Measurements from ENCODE around the gene TXNRD2. TPM values are rescaled to one million over a fixed set of nuclear protein-coding genes. Genes with fewer than 3 reads are reported as not detected.

The TXNRD2 gene
- total RNA-seq, 4 donors from 2014 or later: 12.1 to 28.9 (median 21.6) TPM

DNA sequence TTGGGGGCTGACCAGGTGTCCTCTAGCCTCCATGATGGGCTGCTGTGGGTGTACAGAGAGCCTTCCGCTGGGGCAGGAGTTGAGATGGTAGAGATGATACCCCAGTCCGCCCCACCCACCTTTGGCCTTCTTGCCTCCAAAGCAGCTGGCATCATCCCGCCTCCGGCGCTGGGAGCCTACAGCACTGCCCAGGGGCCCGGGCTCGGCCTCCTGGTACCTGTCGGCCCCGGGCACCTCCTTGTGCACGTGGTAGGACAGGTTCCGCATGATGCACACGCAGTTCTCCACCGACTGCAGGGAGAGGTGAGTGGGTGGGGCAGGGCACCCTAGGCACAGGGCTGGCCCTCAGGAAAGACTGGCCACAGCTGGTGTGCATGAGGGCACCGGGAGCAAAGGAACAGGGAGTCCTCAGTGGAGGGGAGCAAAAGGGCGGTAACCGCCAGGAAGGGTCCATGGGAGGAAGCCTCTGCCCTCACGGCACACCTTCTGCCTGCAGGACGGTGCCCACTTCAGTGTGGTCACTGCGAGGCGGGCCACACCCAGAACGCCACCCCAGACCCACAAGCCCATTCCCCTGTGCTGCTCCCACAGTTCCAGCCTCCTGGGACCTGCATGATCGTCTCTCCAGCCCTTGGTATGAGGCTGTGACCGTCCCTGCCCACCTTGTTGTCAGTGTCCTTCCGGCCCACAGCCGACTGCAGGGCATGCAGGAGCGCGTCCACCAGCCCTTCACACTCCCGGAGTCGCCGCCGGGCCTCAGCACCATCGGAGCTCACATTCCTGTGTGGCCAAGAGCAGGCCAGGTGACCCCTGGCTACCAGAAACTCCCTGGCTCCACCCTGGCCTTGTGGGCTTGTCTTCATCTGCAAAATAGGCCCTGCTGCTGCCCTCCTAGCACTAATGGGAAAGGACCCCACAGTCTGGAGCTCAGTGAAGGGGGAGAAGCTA, 36.0 kb upstream of the TXNRD2 start:
- intact Hi-C loops (cut with DNase I; ENCODE audit: low total_unique reads): loop anchor here (10.0 kb wide), 1 partner anchor 147 kb away; no protein-coding TSS in a partner anchor
- H3K9me3 ChIP-seq: no peaks in the 10 kb centered on the region
- H3K36me3 ChIP-seq: no peaks in the 10 kb centered on the region
- no peak for DNase-seq
- in situ Hi-C loops (cut with MboI; ENCODE audit: low pct_ligation_motif_present in 1 of 4, low pct_unique_long_range_greater_than_20kb in 1 of 4, low sequenced_read_pairs in 3 of 4): no loop called here
- TF ChIP-seq EP300 (IDR thresholded peaks at IDR 0.05; ENCODE audit: low read depth): no peak
- TF ChIP-seq POLR2A (IDR thresholded peaks at IDR 0.05): no peak
- TF ChIP-seq POLR2AphosphoS5 (IDR thresholded peaks at IDR 0.05): no peak
- no peak for TF ChIP-seq CTCF (IDR thresholded peaks at IDR 0.05)
- 88 to 100% methylated on average over 1 to 32 of the region's 32 CpGs for WGBS, 2 donors (ENCODE audit: low coverage in 1 of 2)
- no peaks in the 10 kb centered on the region for H3K27me3 ChIP-seq
- no peaks in the 10 kb centered on the region for H3K4me1 ChIP-seq
- no peak overlapping the region for H3K27ac ChIP-seq
- no peak overlapping the region for H3K4me3 ChIP-seq

DNA sequence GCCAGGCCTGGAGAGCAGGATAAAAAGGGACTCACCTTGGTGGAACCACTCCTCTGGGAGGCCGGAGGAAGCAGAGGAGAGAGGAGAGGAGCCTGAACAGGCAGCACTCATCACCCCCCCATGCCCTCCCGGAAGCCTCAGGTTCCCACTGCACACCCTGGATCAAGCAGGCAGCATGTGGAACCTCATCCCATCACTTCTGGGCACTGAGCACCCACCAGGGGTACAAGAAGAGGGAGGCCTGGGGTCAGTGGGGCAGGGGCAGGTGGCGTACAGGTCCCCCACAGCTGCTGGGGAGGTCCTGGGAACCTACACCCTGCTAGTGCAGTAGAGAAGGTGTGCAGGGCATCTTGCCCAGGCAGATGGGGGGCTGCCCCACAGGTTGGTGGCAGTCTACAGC, 35.1 kb upstream of the TXNRD2 start:
- H3K4me1 ChIP-seq: no peaks in the 10 kb centered on the region
- no peak for TF ChIP-seq POLR2A (IDR thresholded peaks at IDR 0.05)
- no peak for TF ChIP-seq POLR2AphosphoS5 (IDR thresholded peaks at IDR 0.05)
- no peak for TF ChIP-seq CTCF (IDR thresholded peaks at IDR 0.05)
- TF ChIP-seq EP300 (IDR thresholded peaks at IDR 0.05; ENCODE audit: low read depth): no peak
- WGBS, 2 donors (ENCODE audit: low coverage in 1 of 2): 88% methylated on average over 3 of the region's 3 CpGs; no CpG with 5 or more reads in 1 of the 2 donors
- intact Hi-C loops (cut with DNase I; ENCODE audit: low total_unique reads): loop anchor here (10.0 kb wide), 1 partner anchor 148 kb away; no protein-coding TSS in a partner anchor
- H3K4me3 ChIP-seq: no peak overlapping the region
- H3K27me3 ChIP-seq: no peaks in the 10 kb centered on the region
- H3K9me3 ChIP-seq: no peaks in the 10 kb centered on the region
- no peaks in the 10 kb centered on the region for H3K36me3 ChIP-seq
- in situ Hi-C loops (cut with MboI; ENCODE audit: low pct_ligation_motif_present in 1 of 4, low pct_unique_long_range_greater_than_20kb in 1 of 4, low sequenced_read_pairs in 3 of 4): no loop called here
- H3K27ac ChIP-seq: no peak overlapping the region
- no peak for DNase-seq

DNA sequence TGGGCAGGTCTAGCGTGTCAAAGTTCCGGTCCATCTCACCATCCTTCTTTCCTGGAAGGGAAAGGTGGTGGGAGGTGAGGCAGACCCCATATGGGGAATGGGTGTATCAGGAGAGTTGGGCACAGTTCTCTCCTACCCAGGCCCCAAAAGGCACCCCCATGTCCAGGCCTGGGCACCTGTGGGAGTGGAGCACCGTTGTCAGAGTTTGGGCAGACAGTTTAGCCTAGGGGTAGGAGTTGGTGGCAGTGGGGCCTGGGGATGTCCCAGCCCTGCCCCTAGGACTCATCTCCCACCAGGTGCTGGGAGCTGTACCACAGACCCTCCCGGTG, 34.1 kb upstream of the TXNRD2 start:
- H3K9me3 ChIP-seq: no peaks in the 10 kb centered on the region
- no peak overlapping the region for H3K4me3 ChIP-seq
- H3K27ac ChIP-seq: no peak overlapping the region
- H3K36me3 ChIP-seq: no peaks in the 10 kb centered on the region
- intact Hi-C loops (cut with DNase I; ENCODE audit: low total_unique reads) (loop anchor here (10.0 kb wide), 1 partner anchor 149 kb away; no protein-coding TSS in a partner anchor), in situ Hi-C loops (cut with MboI; ENCODE audit: low pct_ligation_motif_present in 1 of 4, low pct_unique_long_range_greater_than_20kb in 1 of 4, low sequenced_read_pairs in 3 of 4) (no loop called here)
- TF ChIP-seq CTCF (IDR thresholded peaks at IDR 0.05) (no peak), POLR2AphosphoS5 (IDR thresholded peaks at IDR 0.05) (no peak), EP300 (IDR thresholded peaks at IDR 0.05; ENCODE audit: low read depth) (no peak), POLR2A (IDR thresholded peaks at IDR 0.05) (no peak)
- peaks cover 0 to 3% (median 0%) of the 10 kb centered on the region in 4 donors for H3K4me1 ChIP-seq
- no peaks in the 10 kb centered on the region for H3K27me3 ChIP-seq
- no peak for DNase-seq
- WGBS, 2 donors (ENCODE audit: low coverage in 1 of 2): 70% methylated on average over 4 of the region's 4 CpGs; no CpG with 5 or more reads in 1 of the 2 donors

DNA sequence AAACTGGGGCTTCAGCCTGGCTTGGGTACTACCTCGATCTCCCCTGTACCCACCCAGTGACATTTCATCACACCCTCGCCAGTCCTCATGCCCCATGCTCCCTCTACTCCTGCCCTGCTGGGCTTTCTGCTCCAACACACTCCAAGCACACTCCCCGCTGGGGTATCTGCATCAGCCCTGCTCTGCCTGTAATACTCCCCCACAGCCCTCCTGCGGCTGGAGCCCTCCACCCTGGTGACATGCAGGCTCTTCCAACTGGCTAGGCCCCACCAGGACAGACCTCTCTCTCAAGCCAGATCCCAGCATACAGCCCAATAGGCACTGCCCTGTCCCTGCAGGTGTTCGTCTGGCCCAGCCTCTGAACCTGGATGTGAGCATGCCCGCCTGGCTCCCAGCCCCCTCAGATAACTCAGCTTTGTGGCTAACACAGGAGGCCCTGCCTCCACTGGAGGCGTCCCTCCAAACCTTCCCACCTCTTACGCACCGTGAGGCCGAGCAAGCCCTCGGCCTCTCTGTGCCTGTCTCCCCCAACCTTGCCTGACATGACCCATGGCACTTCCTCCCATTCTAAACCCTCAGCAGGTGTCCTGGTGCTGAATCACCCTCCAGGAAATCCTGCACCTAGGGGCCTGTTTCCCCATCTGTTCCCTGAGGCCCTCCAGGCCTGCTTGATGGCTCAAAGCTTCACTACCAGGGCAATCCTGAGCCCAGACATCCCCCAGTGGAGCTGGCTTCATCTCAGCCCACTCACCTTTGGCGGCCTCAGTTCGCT, 33.5 kb upstream of the TXNRD2 start:
- WGBS, 2 donors (ENCODE audit: low coverage in 1 of 2): 73% methylated on average over 13 of the region's 13 CpGs; no CpG with 5 or more reads in 1 of the 2 donors
- H3K4me1 ChIP-seq: peaks cover 0 to 5% (median 0%) of the 10 kb centered on the region in 4 donors
- in situ Hi-C loops (cut with MboI; ENCODE audit: low pct_ligation_motif_present in 1 of 4, low pct_unique_long_range_greater_than_20kb in 1 of 4, low sequenced_read_pairs in 3 of 4) (loop anchor here in 1 of 4 donors (5.0 kb wide), 1 partner anchor 32 kb away; no protein-coding TSS in a partner anchor), intact Hi-C loops (cut with DNase I; ENCODE audit: low total_unique reads) (loop anchor here (10.0 kb wide), 1 partner anchor 150 kb away; no protein-coding TSS in a partner anchor)
- DNase-seq: no peak
- H3K4me3 ChIP-seq: no peak overlapping the region
- H3K9me3 ChIP-seq: no peaks in the 10 kb centered on the region
- no peaks in the 10 kb centered on the region for H3K27me3 ChIP-seq
- H3K27ac ChIP-seq: no peak overlapping the region
- TF ChIP-seq CTCF (IDR thresholded peaks at IDR 0.05) (no peak), POLR2AphosphoS5 (IDR thresholded peaks at IDR 0.05) (no peak), POLR2A (IDR thresholded peaks at IDR 0.05) (no peak)
- no peaks in the 10 kb centered on the region for H3K36me3 ChIP-seq
